HepG2 (cell line): ENCODE data around the gene RRM2. TPM values are rescaled to one million over a fixed set of nuclear protein-coding genes. Genes with fewer than 3 reads are reported as not detected.

ENCODE experiments used
- CAMTA2 ChIP-seq: sonication (generic); formaldehyde crosslinking; IDR thresholded peaks from 2 replicates; pipeline ENCODE4 v1.4.0; 2020; ENCODE audit warnings: mild to moderate bottlenecking, missing genetic modification reagents, borderline replicate concordance
- KLF11 ChIP-seq: IDR thresholded peaks from 2 replicates; pipeline ENCODE4 v1.6.1; 2016; ENCODE audit warnings: missing compliant biosample characterization
- RCOR2 ChIP-seq: IDR thresholded peaks from 2 replicates; pipeline ENCODE4 v1.6.1; 2016; ENCODE audit warnings: missing biosample characterization, missing genetic modification reagents
- REST ChIP-seq, 2 experiments: IDR thresholded peaks; 2 replicates each; pipeline ENCODE4 v1.6.1; 2011 to 2012; ENCODE audit warnings: low read length in 2 of 2, borderline replicate concordance in 1 of 2, low read depth in 1 of 2, mild to moderate bottlenecking in 1 of 2, moderate library complexity in 1 of 2
- ZBTB39 ChIP-seq: sonication (generic); formaldehyde crosslinking; IDR thresholded peaks from 2 replicates; pipeline ENCODE4 v1.5.0; 2020; ENCODE audit warnings: missing genetic modification reagents
- ZNF644 ChIP-seq: IDR thresholded peaks from 2 replicates; pipeline ENCODE4 v1.6.1; 2016; ENCODE audit warnings: low read depth
- polyA plus RNA-seq, 8 experiments: library from polyadenylated mRNA; depleted of rRNA in 3 of 8; stranded (reverse) in 7 of 8; unstranded in 1 of 8; fragments of >200 nt; fragmentation: Illumina TruSeq in 4 of 8; extraction: Trizol in 4 of 8; gene quantifications; 2 replicates each; pipeline versions ENCODE4 v1.2.1 to v1.2.3, GENCODE V29; 2011 to 2016; ENCODE audit warnings: low read depth in 4 of 8, missing spikeins in 1 of 8, mixed read lengths in 1 of 8; ENCODE audit not compliant: insufficient read depth in 1 of 8
- total RNA-seq, 5 experiments: library from RNA; depleted of rRNA; stranded (reverse); fragments of >200 nt; fragmentation: Illumina TruSeq; extraction: Trizol; gene quantifications; 2 replicates each; pipeline ENCODE4 v1.2.3, GENCODE V29; 2016; ENCODE audit warnings: low read depth in 1 of 5
- TF ChIP-seq, protein P1 (sequence below): sonication (generic); formaldehyde crosslinking; IDR thresholded peaks from 2 replicates; pipeline ENCODE4 v1.5.0; 2020; ENCODE audit warnings: mild to moderate bottlenecking, missing genetic modification reagents, borderline replicate concordance
- TF ChIP-seq, protein P2 (sequence below): sonication (generic); formaldehyde crosslinking; IDR thresholded peaks from 2 replicates; pipeline ENCODE4 v1.4.0; 2020; ENCODE audit warnings: missing genetic modification reagents
- TF ChIP-seq, protein P3 (sequence below), 2 experiments: sonication (generic) in 1 of 2; formaldehyde crosslinking in 1 of 2; IDR thresholded peaks; 2 replicates each; pipeline versions ENCODE4 v1.5.1 to v1.6.1; 2011 to 2020; ENCODE audit warnings: borderline replicate concordance in 1 of 2, low read depth in 1 of 2, low read length in 1 of 2, mild to moderate bottlenecking in 1 of 2, missing genetic modification reagents in 1 of 2, moderate library complexity in 1 of 2

The RRM2 gene
- total and polyA plus RNA-seq, 2 of the 13 experiments (the other 11 are each of a cell fraction or from before 2014, with no cell fraction given), result 31.3 to 150 TPM

DNA sequence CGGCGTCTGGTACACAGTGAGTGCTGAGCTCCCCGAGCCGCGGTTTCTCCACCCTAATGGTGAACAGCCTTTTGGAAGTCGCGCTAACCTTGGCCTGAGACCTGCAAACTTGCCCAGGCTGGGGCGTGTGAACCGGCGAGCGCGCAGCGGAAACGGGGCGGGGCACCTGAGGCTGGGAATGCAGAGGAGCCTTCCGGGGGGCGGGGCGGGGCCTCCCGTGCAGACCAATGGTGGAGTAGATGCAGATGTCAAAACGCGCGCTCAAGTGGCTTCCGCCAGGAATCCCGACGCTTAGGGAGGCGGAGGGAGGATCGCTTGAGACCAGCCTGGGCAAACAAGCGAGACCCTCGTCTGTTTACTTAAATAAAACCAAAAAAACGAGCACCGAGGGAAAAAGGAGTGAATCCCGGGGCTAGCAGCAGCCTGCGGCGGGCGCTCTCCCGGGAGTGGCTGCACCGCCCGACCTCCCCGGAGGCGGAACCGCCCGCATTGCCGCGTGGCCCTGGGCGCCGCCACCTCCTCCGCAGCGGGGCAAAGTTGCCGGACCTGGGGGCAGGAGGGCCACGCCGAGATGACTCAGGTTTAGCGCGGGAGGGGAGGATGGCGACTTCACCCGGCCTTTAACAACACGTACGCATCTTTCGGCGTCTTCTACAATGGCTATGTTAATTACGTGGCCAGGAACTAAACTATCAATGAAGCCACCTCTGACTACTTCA, 2.2 kb upstream of the RRM2 start (continued):
- TF ChIP-seq, protein P1, sequence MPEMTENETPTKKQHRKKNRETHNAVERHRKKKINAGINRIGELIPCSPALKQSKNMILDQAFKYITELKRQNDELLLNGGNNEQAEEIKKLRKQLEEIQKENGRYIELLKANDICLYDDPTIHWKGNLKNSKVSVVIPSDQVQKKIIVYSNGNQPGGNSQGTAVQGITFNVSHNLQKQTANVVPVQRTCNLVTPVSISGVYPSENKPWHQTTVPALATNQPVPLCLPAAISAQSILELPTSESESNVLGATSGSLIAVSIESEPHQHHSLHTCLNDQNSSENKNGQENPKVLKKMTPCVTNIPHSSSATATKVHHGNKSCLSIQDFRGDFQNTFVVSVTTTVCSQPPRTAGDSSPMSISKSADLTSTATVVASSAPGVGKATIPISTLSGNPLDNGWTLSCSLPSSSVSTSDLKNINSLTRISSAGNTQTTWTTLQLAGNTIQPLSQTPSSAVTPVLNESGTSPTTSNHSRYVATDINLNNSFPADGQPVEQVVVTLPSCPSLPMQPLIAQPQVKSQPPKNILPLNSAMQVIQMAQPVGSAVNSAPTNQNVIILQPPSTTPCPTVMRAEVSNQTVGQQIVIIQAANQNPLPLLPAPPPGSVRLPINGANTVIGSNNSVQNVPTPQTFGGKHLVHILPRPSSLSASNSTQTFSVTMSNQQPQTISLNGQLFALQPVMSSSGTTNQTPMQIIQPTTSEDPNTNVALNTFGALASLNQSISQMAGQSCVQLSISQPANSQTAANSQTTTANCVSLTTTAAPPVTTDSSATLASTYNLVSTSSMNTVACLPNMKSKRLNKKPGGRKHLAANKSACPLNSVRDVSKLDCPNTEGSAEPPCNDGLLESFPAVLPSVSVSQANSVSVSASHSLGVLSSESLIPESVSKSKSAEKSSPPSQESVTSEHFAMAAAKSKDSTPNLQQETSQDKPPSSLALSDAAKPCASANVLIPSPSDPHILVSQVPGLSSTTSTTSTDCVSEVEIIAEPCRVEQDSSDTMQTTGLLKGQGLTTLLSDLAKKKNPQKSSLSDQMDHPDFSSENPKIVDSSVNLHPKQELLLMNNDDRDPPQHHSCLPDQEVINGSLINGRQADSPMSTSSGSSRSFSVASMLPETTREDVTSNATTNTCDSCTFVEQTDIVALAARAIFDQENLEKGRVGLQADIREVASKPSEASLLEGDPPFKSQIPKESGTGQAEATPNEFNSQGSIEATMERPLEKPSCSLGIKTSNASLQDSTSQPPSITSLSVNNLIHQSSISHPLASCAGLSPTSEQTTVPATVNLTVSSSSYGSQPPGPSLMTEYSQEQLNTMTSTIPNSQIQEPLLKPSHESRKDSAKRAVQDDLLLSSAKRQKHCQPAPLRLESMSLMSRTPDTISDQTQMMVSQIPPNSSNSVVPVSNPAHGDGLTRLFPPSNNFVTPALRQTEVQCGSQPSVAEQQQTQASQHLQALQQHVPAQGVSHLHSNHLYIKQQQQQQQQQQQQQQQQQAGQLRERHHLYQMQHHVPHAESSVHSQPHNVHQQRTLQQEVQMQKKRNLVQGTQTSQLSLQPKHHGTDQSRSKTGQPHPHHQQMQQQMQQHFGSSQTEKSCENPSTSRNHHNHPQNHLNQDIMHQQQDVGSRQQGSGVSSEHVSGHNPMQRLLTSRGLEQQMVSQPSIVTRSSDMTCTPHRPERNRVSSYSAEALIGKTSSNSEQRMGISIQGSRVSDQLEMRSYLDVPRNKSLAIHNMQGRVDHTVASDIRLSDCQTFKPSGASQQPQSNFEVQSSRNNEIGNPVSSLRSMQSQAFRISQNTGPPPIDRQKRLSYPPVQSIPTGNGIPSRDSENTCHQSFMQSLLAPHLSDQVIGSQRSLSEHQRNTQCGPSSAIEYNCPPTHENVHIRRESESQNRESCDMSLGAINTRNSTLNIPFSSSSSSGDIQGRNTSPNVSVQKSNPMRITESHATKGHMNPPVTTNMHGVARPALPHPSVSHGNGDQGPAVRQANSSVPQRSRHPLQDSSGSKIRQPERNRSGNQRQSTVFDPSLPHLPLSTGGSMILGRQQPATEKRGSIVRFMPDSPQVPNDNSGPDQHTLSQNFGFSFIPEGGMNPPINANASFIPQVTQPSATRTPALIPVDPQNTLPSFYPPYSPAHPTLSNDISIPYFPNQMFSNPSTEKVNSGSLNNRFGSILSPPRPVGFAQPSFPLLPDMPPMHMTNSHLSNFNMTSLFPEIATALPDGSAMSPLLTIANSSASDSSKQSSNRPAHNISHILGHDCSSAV (CRISPR knock-in tag), result 0 out of 2 replicates have a peak, but pooled peaks have one; percentile 60
- TF ChIP-seq ZNF644 (peak; percentile 17; the same call in 1 of the 2 replicates), REST (IDR thresholded peaks at IDR 0.05; ENCODE audit: borderline replicate concordance in 1 of 2, low read depth in 1 of 2, low read length in 2 of 2) (peak in 1 of 2 experiments; percentile 79; a peak in 2 of 4 replicates), RCOR2 (CRISPR knock-in tag) (no peak), KLF11 (CRISPR knock-in tag) (no peak; the same call in 1 of the 2 replicates), CAMTA2 (0 out of 2 replicates have a peak, but pooled peaks have one; percentile 66), ZBTB39 (CRISPR knock-in tag) (no peak)
- TF ChIP-seq, protein P2, sequence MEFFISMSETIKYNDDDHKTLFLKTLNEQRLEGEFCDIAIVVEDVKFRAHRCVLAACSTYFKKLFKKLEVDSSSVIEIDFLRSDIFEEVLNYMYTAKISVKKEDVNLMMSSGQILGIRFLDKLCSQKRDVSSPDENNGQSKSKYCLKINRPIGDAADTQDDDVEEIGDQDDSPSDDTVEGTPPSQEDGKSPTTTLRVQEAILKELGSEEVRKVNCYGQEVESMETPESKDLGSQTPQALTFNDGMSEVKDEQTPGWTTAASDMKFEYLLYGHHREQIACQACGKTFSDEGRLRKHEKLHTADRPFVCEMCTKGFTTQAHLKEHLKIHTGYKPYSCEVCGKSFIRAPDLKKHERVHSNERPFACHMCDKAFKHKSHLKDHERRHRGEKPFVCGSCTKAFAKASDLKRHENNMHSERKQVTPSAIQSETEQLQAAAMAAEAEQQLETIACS (CRISPR knock-in tag), result peak; percentile 66
- TF ChIP-seq, protein P3, sequence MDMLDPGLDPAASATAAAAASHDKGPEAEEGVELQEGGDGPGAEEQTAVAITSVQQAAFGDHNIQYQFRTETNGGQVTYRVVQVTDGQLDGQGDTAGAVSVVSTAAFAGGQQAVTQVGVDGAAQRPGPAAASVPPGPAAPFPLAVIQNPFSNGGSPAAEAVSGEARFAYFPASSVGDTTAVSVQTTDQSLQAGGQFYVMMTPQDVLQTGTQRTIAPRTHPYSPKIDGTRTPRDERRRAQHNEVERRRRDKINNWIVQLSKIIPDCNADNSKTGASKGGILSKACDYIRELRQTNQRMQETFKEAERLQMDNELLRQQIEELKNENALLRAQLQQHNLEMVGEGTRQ (IDR thresholded peaks at IDR 0.05; ENCODE audit: low read depth, low read length), result no peak
- TF ChIP-seq, protein P3 (CRISPR knock-in tag; IDR thresholded peaks at IDR 0.05; ENCODE audit: borderline replicate concordance), result no peak
